GM19025 (cell line): Measurements from ENCODE around the gene ZNF496.
"Not testable (repeated sequence)": the region's sequence is repeated elsewhere in the genome, so short reads cannot be mapped to it uniquely, and the experiment has no call there.

ENCODE experiments used
- ATAC-seq: cut with Tn5 transposase; IDR thresholded peaks from one replicate; pipeline ENCODE4 v1.9.1; 2021; ENCODE audit warnings: mild to moderate bottlenecking, low read depth, moderate library complexity; ENCODE audit not compliant: unreplicated experiment

ZNF496 gene

DNA sequence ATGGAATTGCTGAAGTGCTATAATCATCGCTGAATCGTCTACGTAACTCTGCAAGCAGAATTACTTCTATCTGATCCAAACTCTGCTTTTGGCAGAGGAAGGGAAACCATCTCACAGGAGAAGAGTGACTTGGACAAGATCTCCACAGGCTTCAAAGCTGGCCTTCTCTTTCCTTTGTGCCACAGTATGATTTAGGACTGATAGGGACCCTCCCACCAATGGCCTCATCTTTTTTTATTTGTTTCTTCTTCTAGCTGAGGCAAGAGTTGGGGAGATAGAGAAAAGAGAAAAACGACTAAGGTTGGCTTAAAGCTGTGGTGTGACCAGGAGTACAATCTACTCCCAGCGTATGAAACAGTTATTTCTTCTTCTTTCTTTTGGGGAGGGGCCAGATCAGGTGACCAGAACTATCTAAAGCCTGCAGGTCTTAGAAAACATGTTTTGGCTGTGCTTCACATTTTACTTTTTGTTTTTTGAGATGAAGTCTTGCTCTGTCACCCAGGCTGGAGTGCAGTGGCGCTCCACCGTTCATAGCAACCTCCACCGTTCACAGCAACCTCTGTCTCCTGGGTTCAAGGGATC is 35.0 kb downstream of the ZNF496 start:
- ATAC-seq = no peak

DNA sequence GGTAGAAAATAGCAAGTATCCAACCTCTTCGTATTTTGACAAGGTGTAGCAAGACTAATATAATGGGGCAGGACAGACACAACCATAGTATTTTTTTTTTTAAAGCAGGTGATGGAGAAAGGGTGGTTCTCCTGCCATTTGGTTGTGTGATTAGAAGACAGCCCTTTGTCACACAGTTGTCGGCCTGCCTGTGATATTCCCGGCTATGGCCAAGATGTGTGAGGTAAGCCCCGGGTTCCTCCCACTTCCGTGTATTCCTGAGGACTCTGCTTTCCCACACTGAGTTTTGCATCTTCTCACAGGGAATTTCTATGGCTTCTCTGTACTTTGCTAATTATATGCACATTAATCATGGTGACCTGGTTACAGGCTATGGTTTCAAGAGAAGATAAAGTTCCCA is 35.9 kb downstream of the ZNF496 start:
- ATAC-seq = no peak

GRCh38 chr1:247295274-247295684 is 36.4 kb downstream of the ZNF496 start:
- no peak for ATAC-seq

DNA sequence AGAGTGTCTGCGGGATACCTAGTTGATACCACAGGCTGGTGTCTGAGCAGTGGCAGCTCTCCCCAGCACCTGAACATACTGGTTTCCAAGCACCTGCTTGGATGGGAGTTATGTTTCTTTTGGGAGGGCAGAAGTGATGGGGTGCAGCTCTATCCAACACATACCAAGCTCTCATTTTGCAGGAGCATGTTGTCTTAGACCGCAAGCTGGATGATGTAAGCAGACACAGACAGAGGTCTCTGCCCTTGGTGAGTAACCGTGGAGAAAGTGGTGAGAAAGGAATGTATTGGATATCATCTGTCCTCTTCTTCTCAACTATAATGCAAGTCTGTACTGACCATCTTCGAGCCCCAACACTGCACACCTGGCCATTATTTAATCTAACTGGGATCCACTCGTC is 37.4 kb downstream of the ZNF496 start:
- no peak for ATAC-seq

GRCh38 chr1:247293047-247293446 is 38.6 kb downstream of the ZNF496 start:
- ATAC-seq = no peak

DNA sequence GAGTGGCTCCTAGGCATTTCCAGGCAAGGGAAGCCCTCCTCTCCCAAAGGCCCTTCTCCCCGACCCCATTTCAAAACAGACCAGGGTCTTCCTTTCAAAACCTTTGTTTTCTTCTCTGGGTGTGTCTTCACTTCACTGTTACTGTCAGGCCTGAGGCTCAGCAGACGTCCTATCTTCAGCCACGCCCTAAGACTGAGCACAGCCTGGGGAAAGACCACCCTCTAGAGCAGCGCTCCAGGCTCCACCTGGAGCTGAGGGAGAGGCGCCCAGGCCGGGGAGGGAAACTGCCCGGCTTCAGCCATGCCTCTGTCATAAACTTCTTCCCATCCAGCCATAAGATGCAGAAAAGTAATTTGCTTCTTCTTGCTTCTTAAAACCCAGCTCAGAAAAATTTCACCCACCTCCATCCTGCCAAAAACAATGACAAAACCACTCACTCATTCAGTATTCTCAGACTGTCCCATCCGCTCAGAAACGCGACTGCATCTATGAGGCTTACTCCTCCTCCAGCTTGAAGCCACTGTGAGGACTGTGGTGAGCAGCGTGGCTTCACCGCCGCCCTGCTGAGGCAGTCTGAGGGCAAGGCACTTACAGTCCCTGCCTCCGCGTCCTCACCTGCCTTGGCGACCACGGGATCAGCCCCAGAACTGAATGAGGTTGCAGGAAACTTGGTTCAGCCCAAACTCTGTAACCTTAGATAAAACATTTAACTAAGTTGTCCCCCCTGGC is 39.7 kb downstream of the ZNF496 start:
- ATAC-seq = no peak

DNA sequence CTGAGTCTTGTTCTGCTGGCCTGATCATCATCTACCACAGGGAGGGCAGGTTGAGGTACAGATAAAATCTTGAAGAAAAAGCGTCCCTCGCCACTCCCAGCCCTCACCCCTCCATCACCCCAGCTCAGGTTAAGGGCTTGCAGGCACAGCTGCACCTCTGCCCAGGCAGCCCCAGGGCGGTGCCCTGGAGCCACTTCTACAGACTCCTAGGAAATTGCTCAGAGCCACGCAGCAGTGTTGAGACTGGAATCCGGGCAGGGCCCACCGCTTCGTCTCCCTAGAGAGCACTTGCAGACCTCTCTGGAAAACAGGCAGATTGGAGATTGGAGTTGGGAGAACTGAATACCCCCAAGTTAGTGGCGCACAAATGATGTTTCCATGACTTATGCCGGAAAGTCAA is 40.5 kb downstream of the ZNF496 start:
- ATAC-seq = no peak

- ATAC-seq = no peak
Measured at GRCh38 chr1:247290576-247290975, 41.1 kb downstream of the ZNF496 start.

DNA sequence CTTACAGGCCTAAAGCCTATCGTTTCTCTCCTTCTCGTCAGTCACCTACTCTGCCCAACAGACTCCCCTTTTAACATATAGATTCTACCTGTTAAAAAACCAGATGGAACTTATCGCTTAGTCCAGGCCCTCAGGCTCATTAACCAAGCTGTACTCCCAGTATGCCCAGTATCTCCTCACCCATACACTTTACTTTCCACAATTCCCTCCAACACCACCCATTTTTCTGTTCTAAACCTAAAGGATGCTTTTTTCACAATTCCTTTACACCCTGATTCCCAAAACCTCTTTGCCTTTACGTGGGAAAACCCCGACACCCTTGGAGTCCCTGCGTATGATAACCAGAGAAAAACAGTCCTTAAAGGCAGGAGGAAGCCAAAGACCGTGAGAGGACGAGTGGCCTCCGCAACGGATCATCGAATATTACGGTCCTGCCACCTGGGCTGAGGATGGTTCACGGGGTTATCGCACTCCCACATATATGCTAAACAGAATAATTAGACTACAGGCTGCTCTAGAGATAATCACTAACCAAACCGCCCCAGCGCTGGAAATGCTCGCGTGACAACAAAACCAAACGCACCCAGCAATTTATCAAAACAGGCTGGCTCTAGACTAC is 42.3 kb downstream of the ZNF496 start:
- not testable (repeated sequence) for ATAC-seq

GRCh38 chr1:247288341-247288740 is 43.3 kb downstream of the ZNF496 start:
- no peak for ATAC-seq

DNA sequence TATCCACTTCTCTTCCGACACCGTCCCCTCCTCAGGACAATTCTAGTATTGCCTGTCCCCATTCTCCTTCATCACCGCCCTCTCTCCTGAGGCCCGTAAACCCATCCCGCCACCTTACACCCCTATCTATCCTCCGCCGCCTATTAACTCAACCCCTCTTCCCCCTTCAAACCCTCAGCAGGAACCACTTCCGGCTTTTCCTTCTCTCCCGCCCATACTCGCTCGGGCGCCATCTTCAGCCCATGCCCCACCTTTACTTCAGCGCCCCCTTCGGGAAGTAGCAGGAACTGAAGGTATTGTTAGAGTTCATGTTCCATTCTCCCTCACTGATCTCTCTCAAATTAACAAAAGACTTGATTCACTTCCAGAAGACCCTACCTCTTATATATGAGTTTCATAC is 44.2 kb downstream of the ZNF496 start:
- no peak for ATAC-seq

- ATAC-seq = no peak
Measured at GRCh38 chr1:247286134-247286670, 45.5 kb downstream of the ZNF496 start.

- ATAC-seq = no peak
Measured at GRCh38 chr1:247281001-247281574, 50.6 kb downstream of the ZNF496 start.

GRCh38 chr1:247277191-247277590 is 54.5 kb downstream of the ZNF496 start:
- ATAC-seq = no peak

- ATAC-seq = no peak
Measured at GRCh38 chr1:247274605-247275256, 56.9 kb downstream of the ZNF496 start.

DNA sequence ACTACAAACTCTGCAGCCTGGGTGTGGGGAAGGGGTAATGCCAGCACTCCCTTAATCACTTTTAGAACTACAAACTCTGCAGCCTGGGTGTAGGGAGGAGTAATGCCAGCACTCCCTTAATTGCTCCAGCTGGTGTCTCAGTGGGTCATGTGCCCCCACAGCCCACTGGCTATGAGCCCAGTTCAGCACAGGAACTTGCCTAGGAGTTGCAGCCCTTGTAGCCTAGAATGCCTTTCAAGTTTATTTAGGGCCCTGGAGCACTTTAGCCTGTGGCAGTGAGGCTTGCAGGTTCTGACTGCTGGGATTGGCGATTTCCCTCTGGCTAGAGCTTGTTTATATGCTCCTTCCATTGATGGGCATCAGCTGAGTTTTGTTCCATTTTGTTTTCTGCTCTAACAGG is 58.7 kb downstream of the ZNF496 start:
- ATAC-seq = no peak

- ATAC-seq = no peak
Measured at GRCh38 chr1:247270003-247270402, 61.7 kb downstream of the ZNF496 start.

DNA sequence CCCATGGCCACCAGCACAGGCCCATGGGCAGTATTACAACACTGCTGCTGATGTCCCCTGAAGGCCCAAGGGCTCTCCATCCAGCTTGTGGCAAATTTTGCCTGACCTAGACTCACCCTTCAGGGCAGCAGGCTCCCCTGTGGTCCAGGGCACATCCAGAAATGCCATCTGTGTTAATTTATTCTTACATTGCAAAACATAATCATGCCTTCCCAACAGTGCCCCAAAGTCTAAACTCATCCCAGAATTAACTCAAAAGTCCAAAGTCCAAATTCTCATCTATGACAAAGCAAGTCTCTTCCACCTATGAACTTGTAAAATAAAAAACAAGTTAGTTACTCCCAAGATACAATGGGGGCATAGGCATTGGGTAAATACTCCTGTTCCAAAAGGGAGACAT is 62.5 kb downstream of the ZNF496 start:
- no peak for ATAC-seq

DNA sequence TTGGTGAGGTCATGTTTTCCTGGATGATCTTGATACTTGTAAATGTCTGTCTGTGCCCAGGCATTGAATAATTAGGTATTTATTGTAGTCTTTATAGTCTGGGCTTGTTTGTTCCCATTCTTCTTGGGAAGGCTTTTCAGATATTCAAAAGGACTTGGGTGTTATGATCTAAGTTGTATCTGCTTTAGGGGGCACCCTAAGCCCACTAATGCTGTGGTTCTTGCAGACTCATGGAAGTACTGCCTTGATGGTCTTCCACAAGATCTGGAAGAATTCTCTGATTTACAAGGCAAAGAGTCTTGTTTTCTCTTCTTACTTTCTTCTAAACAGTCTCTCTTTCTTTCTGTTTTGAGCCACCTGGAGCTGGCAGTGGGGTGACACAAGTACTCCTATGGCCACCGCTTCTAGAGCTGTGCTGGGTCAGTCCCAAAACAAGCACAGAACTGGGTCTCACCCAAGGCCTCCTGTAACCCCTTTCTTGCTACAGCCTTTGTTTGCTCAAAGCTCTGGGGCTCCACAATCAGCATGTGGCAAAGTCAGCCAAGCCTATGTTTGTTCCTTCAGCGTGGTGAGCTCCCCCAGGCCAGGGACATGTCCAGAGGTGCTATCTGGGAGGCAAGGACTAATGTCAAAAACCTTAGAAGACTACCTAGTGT is 63.1 kb downstream of the ZNF496 start:
- ATAC-seq = no peak

DNA sequence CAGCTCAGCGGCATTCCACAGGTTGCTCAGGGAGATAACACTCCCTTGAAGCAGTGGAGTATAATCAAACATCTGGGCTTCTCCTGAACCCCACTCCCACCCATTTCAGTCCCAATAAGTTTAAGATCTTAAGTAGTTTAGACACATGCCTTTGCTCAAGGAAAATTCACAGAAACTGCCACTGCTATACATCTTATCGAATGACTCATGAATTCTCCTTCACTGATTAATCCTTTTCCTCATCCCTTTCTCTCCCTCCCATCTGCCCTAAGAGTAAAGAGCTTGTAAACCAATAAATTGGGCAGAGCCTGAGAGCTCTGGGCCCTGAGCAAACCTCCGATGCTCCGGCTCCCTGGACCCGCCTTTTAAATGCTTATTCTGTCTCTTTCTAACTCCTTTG is 65.6 kb downstream of the ZNF496 start:
- ATAC-seq = no peak
